Keratinocyte (primary cell): ENCODE results near the gene MAGI1.

ENCODE experiments used
- EZH2 ChIP-seq: IDR thresholded peaks from one replicate; pipeline ENCODE4 v1.6.1; 2012; ENCODE audit warnings: inconsistent platforms, mild to moderate bottlenecking, low read length, moderate library complexity
- TF ChIP-seq, protein P1 (sequence below), 3 experiments: IDR thresholded peaks in 1 of 3; conservative IDR thresholded peaks in 1 of 3; optimal IDR thresholded peaks in 1 of 3; 2 replicates in 2 of 3; 3 replicates in 1 of 3; pipeline versions ENCODE3 to v1.5.1; 2011; ENCODE audit warnings: low read length in 3 of 3, mild to moderate bottlenecking in 3 of 3, moderate library complexity in 2 of 3, control low read depth in 1 of 3, inconsistent platforms in 1 of 3; ENCODE audit not compliant: insufficient read depth in 2 of 3; ENCODE audit errors: extremely low read depth in 1 of 3

DNA sequence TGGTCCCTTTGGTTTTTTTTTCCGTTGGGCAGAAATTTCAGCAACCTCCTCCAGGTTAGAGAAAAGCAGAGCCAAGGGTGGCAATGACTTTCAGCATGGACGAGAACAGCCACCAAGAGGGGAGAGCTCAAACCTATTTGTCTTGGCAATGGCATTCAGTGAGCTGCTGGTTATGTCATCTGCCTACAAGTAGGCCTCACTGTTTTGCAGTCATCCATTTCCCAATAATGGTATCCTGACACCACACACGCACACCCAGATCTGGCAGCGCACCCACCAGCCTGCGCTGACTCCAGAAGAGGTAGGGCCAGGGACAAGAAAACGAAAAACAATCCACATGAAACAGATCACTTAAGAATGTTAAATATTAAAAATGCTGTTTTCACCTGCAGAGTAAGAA is 92.3 kb downstream of the MAGI1 start:
- TF ChIP-seq, protein P1, sequence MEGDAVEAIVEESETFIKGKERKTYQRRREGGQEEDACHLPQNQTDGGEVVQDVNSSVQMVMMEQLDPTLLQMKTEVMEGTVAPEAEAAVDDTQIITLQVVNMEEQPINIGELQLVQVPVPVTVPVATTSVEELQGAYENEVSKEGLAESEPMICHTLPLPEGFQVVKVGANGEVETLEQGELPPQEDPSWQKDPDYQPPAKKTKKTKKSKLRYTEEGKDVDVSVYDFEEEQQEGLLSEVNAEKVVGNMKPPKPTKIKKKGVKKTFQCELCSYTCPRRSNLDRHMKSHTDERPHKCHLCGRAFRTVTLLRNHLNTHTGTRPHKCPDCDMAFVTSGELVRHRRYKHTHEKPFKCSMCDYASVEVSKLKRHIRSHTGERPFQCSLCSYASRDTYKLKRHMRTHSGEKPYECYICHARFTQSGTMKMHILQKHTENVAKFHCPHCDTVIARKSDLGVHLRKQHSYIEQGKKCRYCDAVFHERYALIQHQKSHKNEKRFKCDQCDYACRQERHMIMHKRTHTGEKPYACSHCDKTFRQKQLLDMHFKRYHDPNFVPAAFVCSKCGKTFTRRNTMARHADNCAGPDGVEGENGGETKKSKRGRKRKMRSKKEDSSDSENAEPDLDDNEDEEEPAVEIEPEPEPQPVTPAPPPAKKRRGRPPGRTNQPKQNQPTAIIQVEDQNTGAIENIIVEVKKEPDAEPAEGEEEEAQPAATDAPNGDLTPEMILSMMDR (optimal IDR thresholded peaks at IDR 0.05 in 1 of 3, IDR thresholded peaks at IDR 0.05 in 1 of 3, conservative IDR thresholded peaks at IDR 0.05 in 1 of 3; ENCODE audit: extremely low read depth in 1 of 3, insufficient read depth in 2 of 3, low read length in 3 of 3), result no peak
- no peak for TF ChIP-seq EZH2
